Measurements from ENCODE around the gene CBLN1.

DNA sequence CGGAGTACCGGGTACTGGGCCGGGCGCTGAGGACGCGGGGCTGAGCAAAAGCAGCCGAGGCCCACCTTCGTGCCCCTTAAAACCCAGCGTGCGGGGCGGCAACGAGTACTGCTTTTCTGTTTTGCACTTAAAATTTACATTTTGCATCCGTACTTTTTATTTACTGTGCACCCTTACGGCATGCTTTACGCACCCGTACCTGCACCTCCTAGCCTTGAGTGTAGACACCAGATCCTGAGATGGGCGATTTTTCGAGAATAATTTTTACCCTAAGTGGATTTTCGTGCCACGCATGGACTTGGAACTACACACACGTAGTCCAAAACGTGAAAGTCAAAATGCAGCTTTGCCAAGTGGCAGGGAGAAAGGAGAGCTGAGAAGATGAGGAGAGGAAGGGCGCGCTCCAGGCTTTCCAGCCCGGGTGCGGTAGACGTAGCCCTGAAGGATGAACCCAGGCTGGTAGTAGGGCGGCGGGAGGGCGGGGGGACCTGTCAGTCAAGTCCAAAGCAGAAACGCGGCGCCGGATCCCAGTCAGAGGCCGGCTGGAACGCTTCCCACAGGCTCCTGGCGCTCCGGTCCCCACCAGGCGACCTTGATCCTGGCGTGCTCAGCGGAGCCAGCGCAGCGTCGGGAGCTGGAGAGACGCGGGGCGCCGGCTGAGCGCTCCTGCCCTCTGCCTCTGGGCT, 1.2 kb upstream of the CBLN1 start:
- no peak for TF ChIP-seq CTCF (IDR thresholded peaks at IDR 0.05)
- no peak for TF ChIP-seq ZFX (IDR thresholded peaks at IDR 0.05; ENCODE audit: borderline replicate concordance)

Measured in 22Rv1 (cell line).